HEK293T (cell line): ENCODE measurements around the gene PIK3R3.

Experiments
- BHLHE40 ChIP-seq: fragments of 450-650 bp; IDR thresholded peaks from 2 replicates; pipeline ENCODE4 v1.6.1; 2016; ENCODE audit warnings: mild to moderate bottlenecking, moderate library complexity, borderline replicate concordance
- CTBP1 ChIP-seq: fragments of 450-650 bp; IDR thresholded peaks from 2 replicates; pipeline ENCODE4 v1.6.1; 2016; ENCODE audit warnings: borderline replicate concordance
- ELF4 ChIP-seq: fragments of 450-650 bp; IDR thresholded peaks from 2 replicates; pipeline ENCODE4 v1.6.1; 2017; ENCODE audit warnings: antibody characterized with exemption
- FOXA1 ChIP-seq: fragments of 450-650 bp; IDR thresholded peaks from 2 replicates; pipeline ENCODE4 v1.6.1; 2016; ENCODE audit warnings: mild to moderate bottlenecking
- FOXK2 ChIP-seq: fragments of 450-650 bp; IDR thresholded peaks from 2 replicates; pipeline ENCODE4 v1.6.1; 2016; ENCODE audit warnings: mild to moderate bottlenecking
- FOXM1 ChIP-seq: fragments of 450-650 bp; IDR thresholded peaks from 2 replicates; pipeline ENCODE4 v1.6.1; 2017; ENCODE audit warnings: mild to moderate bottlenecking, borderline replicate concordance
- HDGF ChIP-seq: fragments of 450-650 bp; IDR thresholded peaks from 2 replicates; pipeline ENCODE4 v1.6.1; 2017; ENCODE audit warnings: antibody characterized with exemption, borderline replicate concordance
- L3MBTL2 ChIP-seq: fragments of 450-650 bp; conservative IDR thresholded peaks from 2 replicates; pipeline ENCODE4 v1.6.1; 2016; ENCODE audit warnings: mild to moderate bottlenecking
- LEF1 ChIP-seq: fragments of 450-650 bp; IDR thresholded peaks from 2 replicates; pipeline ENCODE4 v1.6.1; 2017; ENCODE audit warnings: mild to moderate bottlenecking, borderline replicate concordance
- NFRKB ChIP-seq: fragments of 450-650 bp; IDR thresholded peaks from 2 replicates; pipeline ENCODE4 v1.6.1; 2016; ENCODE audit warnings: mild to moderate bottlenecking, moderate library complexity
- SP1 ChIP-seq: fragments of 450-650 bp; IDR thresholded peaks from 2 replicates; pipeline ENCODE4 v1.6.1; 2017
- TARDBP ChIP-seq: fragments of 450-650 bp; IDR thresholded peaks from 2 replicates; pipeline ENCODE4 v1.6.1; 2016
- ZNF384 ChIP-seq: fragments of 450-650 bp; IDR thresholded peaks from 2 replicates; pipeline ENCODE4 v1.6.1; 2016
- TF ChIP-seq, protein P1 (sequence below): fragments of 450-650 bp; IDR thresholded peaks from 2 replicates; pipeline ENCODE4 v1.6.1; 2016

DNA sequence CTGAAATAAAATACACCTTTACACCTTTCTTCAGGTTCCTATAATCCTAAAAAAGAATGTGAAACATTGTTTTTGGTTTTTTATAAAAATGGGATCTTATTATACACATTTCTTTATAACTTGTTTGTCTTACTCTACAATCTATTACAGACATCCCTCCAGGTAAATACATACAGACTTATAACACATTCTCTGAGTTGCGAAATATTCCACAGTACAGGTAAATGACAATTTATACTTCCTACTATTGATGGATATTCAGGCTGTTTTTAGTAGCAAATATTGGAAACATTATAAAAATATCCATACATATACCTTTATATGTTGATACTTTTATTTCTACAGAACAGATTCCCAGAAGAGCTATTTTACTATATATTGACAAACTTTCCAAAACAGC is 20.3 kb downstream of the PIK3R3 start:
- TF ChIP-seq, protein P1, sequence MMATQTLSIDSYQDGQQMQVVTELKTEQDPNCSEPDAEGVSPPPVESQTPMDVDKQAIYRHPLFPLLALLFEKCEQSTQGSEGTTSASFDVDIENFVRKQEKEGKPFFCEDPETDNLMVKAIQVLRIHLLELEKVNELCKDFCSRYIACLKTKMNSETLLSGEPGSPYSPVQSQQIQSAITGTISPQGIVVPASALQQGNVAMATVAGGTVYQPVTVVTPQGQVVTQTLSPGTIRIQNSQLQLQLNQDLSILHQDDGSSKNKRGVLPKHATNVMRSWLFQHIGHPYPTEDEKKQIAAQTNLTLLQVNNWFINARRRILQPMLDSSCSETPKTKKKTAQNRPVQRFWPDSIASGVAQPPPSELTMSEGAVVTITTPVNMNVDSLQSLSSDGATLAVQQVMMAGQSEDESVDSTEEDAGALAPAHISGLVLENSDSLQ = no peak
- TF ChIP-seq BHLHE40 (no peak), SP1 (no peak), LEF1 (no peak), TARDBP (no peak), FOXM1 (no peak), HDGF (no peak), FOXA1 (no peak), CTBP1 (no peak), FOXK2 (no peak), L3MBTL2 (no peak), ELF4 (no peak), ZNF384 (no peak), NFRKB (no peak)
